Measurements from ENCODE around the gene PPP1R9B. TPM values are rescaled to one million over a fixed set of nuclear protein-coding genes. Genes with fewer than 3 reads are reported as not detected.
A peak's percentile ranks its signal among the peaks of the same experiment; 100 is the strongest.

Gene PPP1R9B
- total RNA-seq, 2 donors from 2014 or later = 24.1 to 34.6 TPM

DNA sequence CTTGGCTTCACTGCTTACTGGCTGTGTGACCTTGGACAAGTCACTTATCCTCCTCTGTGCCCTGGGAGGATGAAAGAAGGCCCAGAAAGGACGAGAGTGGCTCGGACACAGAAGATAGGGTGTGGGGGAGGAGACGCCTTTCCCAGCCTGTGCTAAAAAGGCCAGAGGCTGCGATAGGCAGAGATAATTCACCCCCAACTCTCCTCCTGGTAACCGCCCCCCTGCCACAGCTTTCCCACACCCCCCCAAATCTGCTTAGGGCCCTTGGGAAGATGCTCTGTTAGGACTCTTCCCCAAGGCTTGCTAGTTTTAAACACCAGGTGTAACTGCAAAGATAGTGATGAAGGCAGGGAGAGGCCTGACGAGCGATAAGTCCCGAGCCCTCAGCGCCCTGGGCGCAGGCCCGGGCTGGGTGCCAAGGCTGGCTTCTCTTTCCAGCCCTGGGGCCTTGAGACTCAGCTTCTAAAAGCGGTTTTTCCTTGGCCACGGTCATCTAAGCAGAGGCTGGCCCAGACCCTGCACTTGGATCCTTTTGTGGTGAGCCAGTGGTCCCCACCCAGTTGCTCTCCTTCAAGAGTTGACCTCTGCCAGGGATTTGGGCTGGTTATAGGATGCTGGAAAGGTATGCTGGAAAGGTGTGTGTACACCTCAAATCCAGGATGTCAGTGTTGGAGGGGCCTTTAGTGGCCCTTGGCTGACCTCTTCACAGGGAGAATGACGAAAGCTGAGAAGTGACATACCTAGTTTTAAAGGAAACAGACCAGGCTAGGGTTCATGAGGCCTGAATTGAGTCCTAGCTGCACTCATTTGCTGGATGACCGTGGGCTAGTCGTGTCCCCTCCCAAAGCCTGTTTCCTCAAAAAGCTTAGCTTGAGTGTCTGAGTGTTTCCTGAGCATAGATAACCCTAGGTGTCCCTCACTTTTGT is 3.4 kb upstream of the PPP1R9B start:
- no peak overlapping the region for H3K27ac Mint-ChIP-seq
- Histone ChIP-seq H3K36me3 (ENCODE audit: control insufficient read depth, insufficient read depth, low read length) (no peaks in the 10 kb centered on the region), H3K27ac (ENCODE audit: low read depth, low read length) (no peak overlapping the region), H3K9me3 (ENCODE audit: control insufficient read depth, low read length) (no peaks in the 10 kb centered on the region), H3K4me1 (ENCODE audit: control insufficient read depth, insufficient read depth, low read length) (peaks cover 8% of the 10 kb centered on the region), H3K9ac (ENCODE audit: extremely low read depth, low read length, poor library complexity, severe bottlenecking) (no peak overlapping the region), H3K27me3 (ENCODE audit: control insufficient read depth, insufficient read depth, low read length, poor library complexity, severe bottlenecking) (no peaks in the 10 kb centered on the region), H3K4me3 (ENCODE audit: low read length) (no peak overlapping the region)
- H3K4me3 Mint-ChIP-seq = no peak overlapping the region
- H3K9me3 Mint-ChIP-seq = no peaks in the 10 kb centered on the region
- H3K27me3 Mint-ChIP-seq (ENCODE audit: insufficient read depth) = peaks cover 5% of the 10 kb centered on the region
- TF ChIP-seq, protein P1, sequence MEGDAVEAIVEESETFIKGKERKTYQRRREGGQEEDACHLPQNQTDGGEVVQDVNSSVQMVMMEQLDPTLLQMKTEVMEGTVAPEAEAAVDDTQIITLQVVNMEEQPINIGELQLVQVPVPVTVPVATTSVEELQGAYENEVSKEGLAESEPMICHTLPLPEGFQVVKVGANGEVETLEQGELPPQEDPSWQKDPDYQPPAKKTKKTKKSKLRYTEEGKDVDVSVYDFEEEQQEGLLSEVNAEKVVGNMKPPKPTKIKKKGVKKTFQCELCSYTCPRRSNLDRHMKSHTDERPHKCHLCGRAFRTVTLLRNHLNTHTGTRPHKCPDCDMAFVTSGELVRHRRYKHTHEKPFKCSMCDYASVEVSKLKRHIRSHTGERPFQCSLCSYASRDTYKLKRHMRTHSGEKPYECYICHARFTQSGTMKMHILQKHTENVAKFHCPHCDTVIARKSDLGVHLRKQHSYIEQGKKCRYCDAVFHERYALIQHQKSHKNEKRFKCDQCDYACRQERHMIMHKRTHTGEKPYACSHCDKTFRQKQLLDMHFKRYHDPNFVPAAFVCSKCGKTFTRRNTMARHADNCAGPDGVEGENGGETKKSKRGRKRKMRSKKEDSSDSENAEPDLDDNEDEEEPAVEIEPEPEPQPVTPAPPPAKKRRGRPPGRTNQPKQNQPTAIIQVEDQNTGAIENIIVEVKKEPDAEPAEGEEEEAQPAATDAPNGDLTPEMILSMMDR (conservative IDR thresholded peaks at IDR 0.05) = no peak
- 91 to 96% methylated on average over 11 to 15 of the region's 16 CpGs for WGBS, 2 experiments (ENCODE audit: insufficient coverage in 1 of 2, insufficient read length in 1 of 2)
- H3K36me3 Mint-ChIP-seq (ENCODE audit: low read depth) = no peaks in the 10 kb centered on the region
- H3K4me1 Mint-ChIP-seq = peaks cover 5% of the 10 kb centered on the region
- DNase-seq = no peak

DNA sequence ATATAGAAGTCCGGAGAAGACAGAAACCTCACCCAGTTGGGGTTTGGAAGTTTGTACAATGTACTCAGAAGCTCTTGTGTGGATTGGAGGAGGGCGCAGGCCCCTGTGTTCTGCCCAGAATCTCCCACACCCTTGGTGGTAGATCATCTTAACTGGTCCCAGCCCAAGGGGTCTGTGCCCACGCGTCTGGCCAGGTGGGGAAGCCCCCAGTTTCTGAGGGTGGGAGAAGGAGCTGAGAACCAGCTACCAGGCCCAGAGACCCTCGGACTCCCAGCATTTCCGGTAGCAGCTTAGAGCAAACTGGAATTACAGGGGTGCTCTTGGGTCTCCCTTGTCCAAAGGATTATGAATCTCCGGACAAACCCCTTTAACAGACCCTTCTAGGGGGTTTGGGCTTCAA is 2.3 kb upstream of the PPP1R9B start:
- peak overlapping the region; percentile 76 for H3K4me3 ChIP-seq (ENCODE audit: low read length)
- no peaks in the 10 kb centered on the region for H3K36me3 Mint-ChIP-seq (ENCODE audit: low read depth)
- no peak overlapping the region for H3K27ac ChIP-seq (ENCODE audit: low read depth, low read length)
- no peak overlapping the region for H3K4me3 Mint-ChIP-seq
- H3K4me1 ChIP-seq (ENCODE audit: control insufficient read depth, insufficient read depth, low read length) = peaks cover 13% of the 10 kb centered on the region
- DNase-seq = no peak
- H3K27me3 Mint-ChIP-seq (ENCODE audit: insufficient read depth) = peaks cover 5% of the 10 kb centered on the region
- H3K36me3 ChIP-seq (ENCODE audit: control insufficient read depth, insufficient read depth, low read length) = no peaks in the 10 kb centered on the region
- 85 to 100% methylated on average over 1 to 6 of the region's 7 CpGs for WGBS, 2 experiments (ENCODE audit: insufficient coverage in 1 of 2, insufficient read length in 1 of 2)
- H3K4me1 Mint-ChIP-seq = peaks cover 11% of the 10 kb centered on the region
- no peaks in the 10 kb centered on the region for H3K9me3 ChIP-seq (ENCODE audit: control insufficient read depth, low read length)
- TF ChIP-seq, protein P1 (conservative IDR thresholded peaks at IDR 0.05) = no peak
- H3K9me3 Mint-ChIP-seq = no peaks in the 10 kb centered on the region
- H3K9ac ChIP-seq (ENCODE audit: extremely low read depth, low read length, poor library complexity, severe bottlenecking) = no peak overlapping the region
- no peak overlapping the region for H3K27ac Mint-ChIP-seq
- H3K27me3 ChIP-seq (ENCODE audit: control insufficient read depth, insufficient read depth, low read length, poor library complexity, severe bottlenecking) = no peaks in the 10 kb centered on the region

DNA sequence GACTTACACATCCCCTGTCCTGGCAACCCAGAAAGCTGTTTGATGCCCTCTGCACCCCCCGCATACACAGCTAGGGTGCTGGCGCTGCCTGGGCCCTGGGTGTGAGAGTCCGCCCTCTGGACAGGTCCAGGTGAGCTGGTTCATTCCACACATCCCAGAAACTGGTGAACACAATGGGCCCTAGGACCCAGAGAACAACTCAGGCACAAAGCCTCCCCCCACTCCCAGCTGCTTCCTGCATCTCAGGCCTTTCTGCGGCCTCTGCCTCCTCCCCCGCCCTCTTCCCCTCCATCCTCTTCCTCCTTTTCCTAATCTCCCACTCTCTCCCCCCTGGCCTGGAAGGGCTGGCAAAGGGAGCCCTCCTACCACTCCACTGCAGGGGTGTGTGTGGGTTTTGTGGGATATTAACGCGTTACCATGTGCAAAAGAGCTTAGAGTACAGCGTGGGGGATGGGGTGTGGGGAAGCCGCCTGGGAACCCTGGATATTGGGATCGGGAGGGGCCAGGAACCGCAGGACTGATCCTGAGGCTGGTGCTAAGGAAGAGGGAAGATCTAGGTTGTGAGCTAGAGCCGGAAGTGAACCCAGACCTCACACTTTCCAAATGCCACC is 1.6 kb upstream of the PPP1R9B start:
- Histone ChIP-seq H3K9me3 (ENCODE audit: control insufficient read depth, low read length) (no peaks in the 10 kb centered on the region), H3K36me3 (ENCODE audit: control insufficient read depth, insufficient read depth, low read length) (no peaks in the 10 kb centered on the region), H3K9ac (ENCODE audit: extremely low read depth, low read length, poor library complexity, severe bottlenecking) (no peak overlapping the region), H3K4me3 (ENCODE audit: low read length) (peak overlapping the region; percentile 76), H3K27ac (ENCODE audit: low read depth, low read length) (peak overlapping the region; percentile 70), H3K4me1 (ENCODE audit: control insufficient read depth, insufficient read depth, low read length) (peaks cover 13% of the 10 kb centered on the region), H3K27me3 (ENCODE audit: control insufficient read depth, insufficient read depth, low read length, poor library complexity, severe bottlenecking) (no peaks in the 10 kb centered on the region)
- peak overlapping the region; percentile 68 for H3K4me3 Mint-ChIP-seq
- H3K9me3 Mint-ChIP-seq = no peaks in the 10 kb centered on the region
- WGBS, 2 experiments (ENCODE audit: insufficient coverage in 1 of 2, insufficient read length in 1 of 2) = 6 to 9% methylated on average over 8 to 12 of the region's 12 CpGs
- H3K27me3 Mint-ChIP-seq (ENCODE audit: insufficient read depth) = peaks cover 5% of the 10 kb centered on the region
- DNase-seq = peak; percentile 98
- peaks cover 18% of the 10 kb centered on the region for H3K4me1 Mint-ChIP-seq
- TF ChIP-seq, protein P1 (conservative IDR thresholded peaks at IDR 0.05) = no peak
- peak overlapping the region; percentile 83 for H3K27ac Mint-ChIP-seq
- H3K36me3 Mint-ChIP-seq (ENCODE audit: low read depth) = no peaks in the 10 kb centered on the region
